Loucy (cell line): ENCODE data around the gene RAP1GAP2.
A peak's percentile ranks its signal among the peaks of the same experiment; 100 is the strongest.

Experiments
- H2AFZ ChIP-seq: fragments of 200-600 bp; sonication (generic); 2 replicates; pipeline ENCODE4 v1.6.0; 2016; ENCODE audit warnings: antibody characterized with exemption, mild to moderate bottlenecking, low read length, moderate library complexity
- H3F3A ChIP-seq: fragments of 200-600 bp; 2 replicates; pipeline ENCODE4 v1.6.0; 2016; ENCODE audit warnings: antibody characterized with exemption, low read depth, mild to moderate bottlenecking
- H3K27me3 ChIP-seq: fragments of 200-600 bp; sonication (generic); 2 replicates; pipeline ENCODE4 v1.6.1; 2014; ENCODE audit warnings: low read length, mild to moderate bottlenecking; ENCODE audit not compliant: insufficient read depth, poor library complexity, severe bottlenecking
- H3K36me3 ChIP-seq: fragments of 200-600 bp; sonication (generic); 2 replicates; pipeline ENCODE4 v1.6.1; 2016; ENCODE audit warnings: low read length; ENCODE audit not compliant: insufficient read depth
- H3K4me1 ChIP-seq: fragments of 200-600 bp; sonication (generic); 2 replicates; pipeline ENCODE4 v1.5.1; 2014; ENCODE audit warnings: low read length, mild to moderate bottlenecking; ENCODE audit not compliant: insufficient read depth, poor library complexity, severe bottlenecking
- H3K4me2 ChIP-seq: fragments of 200-600 bp; sonication (generic); 2 replicates; pipeline ENCODE4 v1.6.0; 2014; ENCODE audit warnings: antibody characterized with exemption, low read length, low read depth, mild to moderate bottlenecking; ENCODE audit not compliant: poor library complexity, severe bottlenecking
- H3K4me3 ChIP-seq: fragments of 200-600 bp; sonication (generic); 2 replicates; pipeline ENCODE4 v1.5.1; 2014; ENCODE audit warnings: low read length, mild to moderate bottlenecking, mixed read lengths; ENCODE audit not compliant: poor library complexity, severe bottlenecking
- H3K79me2 ChIP-seq: fragments of 200-600 bp; sonication (generic); 2 replicates; pipeline ENCODE4 v1.6.1; 2014; ENCODE audit warnings: low read length; ENCODE audit not compliant: insufficient read depth
- H3K9ac ChIP-seq: fragments of 200-600 bp; sonication (generic); 2 replicates; pipeline ENCODE4 v1.6.0; 2014; ENCODE audit warnings: mild to moderate bottlenecking, low read depth, low read length, moderate library complexity; ENCODE audit not compliant: poor library complexity, severe bottlenecking
- H3K9me2 ChIP-seq: fragments of 200-600 bp; sonication (generic); replicated peaks from 2 replicates; pipeline ENCODE4 v1.6.1; 2016; ENCODE audit warnings: low read depth, low read length, mixed read lengths
- H3K9me3 ChIP-seq: fragments of 200-600 bp; sonication (generic); 2 replicates; pipeline ENCODE4 v1.6.1; 2014; ENCODE audit warnings: mild to moderate bottlenecking, antibody characterized with exemption, low read length, low read depth; ENCODE audit not compliant: insufficient read depth
- H4K20me1 ChIP-seq: fragments of 200-600 bp; sonication (generic); 2 replicates; pipeline ENCODE4 v1.6.0; 2014; ENCODE audit warnings: antibody characterized with exemption, low read length, mild to moderate bottlenecking; ENCODE audit not compliant: insufficient read depth, poor library complexity, severe bottlenecking
- CTCF ChIP-seq: fragments of 200-600 bp; sonication (generic); conservative IDR thresholded peaks from 2 replicates; pipeline ENCODE4 v1.5.1; 2014; ENCODE audit warnings: mild to moderate bottlenecking, antibody characterized with exemption, low read length
- EZH2phosphoT487 ChIP-seq: fragments of 200-600 bp; IDR thresholded peaks from 2 replicates; pipeline ENCODE4 v1.6.1; 2018; ENCODE audit warnings: antibody characterized with exemption, mild to moderate bottlenecking, moderate library complexity, borderline replicate concordance

Gene RAP1GAP2

GRCh38 chr17:2804912-2805311, 8.7 kb downstream of the RAP1GAP2 start:
- Histone ChIP-seq H3K9me3 (no peaks in the 10 kb centered on the region), H3K9me2 (no peaks in the 10 kb centered on the region), H4K20me1 (peaks cover 14% of the 10 kb centered on the region), H3K9ac (no peak overlapping the region), H3K79me2 (peaks cover 87% of the 10 kb centered on the region), H3K27me3 (no peaks in the 10 kb centered on the region), H3K4me3 (no peak overlapping the region), H2AFZ (no peak overlapping the region), H3K36me3 (peaks cover 12% of the 10 kb centered on the region; the same call in 1 of the 2 replicates), H3F3A (no peaks in the 10 kb centered on the region), H3K4me1 (peaks cover 42% of the 10 kb centered on the region), H3K4me2 (peak overlapping the region; percentile 16)
- no peak for TF ChIP-seq EZH2phosphoT487
- TF ChIP-seq CTCF, result no peak

DNA sequence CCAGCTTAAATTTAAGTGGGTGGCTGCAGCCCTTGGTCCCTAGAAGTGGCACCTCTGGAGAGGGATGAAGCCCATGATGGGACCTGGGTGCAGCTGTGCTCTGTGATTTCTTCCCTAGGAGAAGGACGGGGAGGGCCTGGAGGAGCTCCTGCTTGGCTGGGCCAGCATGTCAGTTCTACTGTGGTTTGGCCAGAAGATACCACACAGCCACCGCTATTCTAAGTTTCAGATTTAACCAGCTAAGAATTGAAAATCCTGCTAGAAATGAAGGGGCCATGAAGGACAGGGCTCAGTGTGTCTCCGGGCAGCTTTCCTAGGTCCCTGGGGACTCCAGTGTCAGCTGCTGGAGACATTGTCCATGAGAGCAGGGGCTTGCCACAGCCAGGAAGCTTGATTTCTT, 9.7 kb downstream of the RAP1GAP2 start:
- Histone ChIP-seq H3K79me2 (peaks cover 85% of the 10 kb centered on the region), H4K20me1 (peaks cover 9% of the 10 kb centered on the region), H3K4me2 (no peak overlapping the region), H3K4me3 (no peak overlapping the region), H3K9ac (no peak overlapping the region), H3K4me1 (peaks cover 41% of the 10 kb centered on the region), H3K9me2 (no peaks in the 10 kb centered on the region), H3F3A (no peaks in the 10 kb centered on the region), H3K27me3 (no peaks in the 10 kb centered on the region), H3K36me3 (peaks cover 12% of the 10 kb centered on the region; the same call in 1 of the 2 replicates), H3K9me3 (no peaks in the 10 kb centered on the region), H2AFZ (no peak overlapping the region)
- TF ChIP-seq CTCF (no peak), EZH2phosphoT487 (no peak)

GRCh38 chr17:2808367-2809335, 12.4 kb downstream of the RAP1GAP2 start:
- no peaks in the 10 kb centered on the region for H4K20me1 ChIP-seq
- no peak overlapping the region for H3K4me2 ChIP-seq
- no peaks in the 10 kb centered on the region for H3K27me3 ChIP-seq
- no peak overlapping the region for H2AFZ ChIP-seq
- H3K9me3 ChIP-seq, result no peaks in the 10 kb centered on the region
- H3K9ac ChIP-seq, result no peak overlapping the region
- no peaks in the 10 kb centered on the region for H3F3A ChIP-seq
- no peaks in the 10 kb centered on the region for H3K9me2 ChIP-seq
- H3K36me3 ChIP-seq, result no peaks in the 10 kb centered on the region; the same call in 1 of the 2 replicates
- H3K4me1 ChIP-seq, result peaks cover 56% of the 10 kb centered on the region
- TF ChIP-seq EZH2phosphoT487, result no peak
- TF ChIP-seq CTCF, result no peak
- peaks cover 87% of the 10 kb centered on the region for H3K79me2 ChIP-seq
- no peak overlapping the region for H3K4me3 ChIP-seq
